Caco-2 (cell line): ENCODE results near the gene NRF1. TPM values are rescaled to one million over a fixed set of nuclear protein-coding genes. Genes with fewer than 3 reads are reported as not detected.

Experiments used
- BruUV-seq: library from RNA; stranded (reverse); fragments of 400-500 nt; replicated peaks from 2 replicates; lab custom pipeline; 2021; lab: Mats Ljungman, UMichigan
- CTCF ChIA-PET: fragments of 300-600 bp; sonication (Branson Sonifier 250); formaldehyde crosslinking; loops from one replicate; lab custom pipeline; 2022; ENCODE audit warnings: antibody characterized with exemption; lab: Charles Lee
- POLR2A ChIA-PET: fragments of 300-600 bp; sonication (Branson Sonifier 250); formaldehyde crosslinking; loops from one replicate; lab custom pipeline; 2022; ENCODE audit warnings: antibody characterized with exemption; lab: Charles Lee
- DNase-seq, 2 experiments: peaks; one replicate each; pipeline versions ENCODE4 v3.0.0 to v3.0.0-alpha.2; 2020 to 2022
- H3K27me3 ChIP-seq: replicated peaks from 2 replicates; pipeline ENCODE4 v1.6.0; 2011; ENCODE audit warnings: low read length; ENCODE audit not compliant: control insufficient read depth, insufficient read depth
- H3K36me3 ChIP-seq: 2 replicates; pipeline ENCODE4 v1.5.1; 2011; ENCODE audit warnings: low read length; ENCODE audit not compliant: control insufficient read depth, insufficient read depth
- H3K4me1 ChIP-seq: fragments of 250-450 bp; sonication (Bioruptor Pico); 2 replicates; pipeline ENCODE4 v1.5.1; 2020; ENCODE audit warnings: mild to moderate bottlenecking
- H3K4me3 ChIP-seq: 2 replicates; pipeline ENCODE4 v1.5.1; 2011; ENCODE audit warnings: low read depth, mild to moderate bottlenecking, control low read depth, low read length
- H3K9me3 ChIP-seq: fragments of 250-450 bp; sonication (Bioruptor Pico); 2 replicates; pipeline ENCODE4 v1.5.1; 2020; ENCODE audit warnings: mild to moderate bottlenecking, moderate library complexity
- H3K27ac Mint-ChIP-seq: one replicate; pipeline ENCODE4 v1.8.0; 2022; ENCODE audit warnings: mixed read lengths; ENCODE audit not compliant: unreplicated experiment
- H3K27me3 Mint-ChIP-seq: one replicate; pipeline ENCODE4 v1.8.0; 2022; ENCODE audit warnings: mixed read lengths; ENCODE audit not compliant: insufficient read depth, unreplicated experiment
- H3K36me3 Mint-ChIP-seq: one replicate; pipeline ENCODE4 v1.8.0; 2022; ENCODE audit warnings: mild to moderate bottlenecking, mixed read lengths; ENCODE audit not compliant: insufficient read depth, unreplicated experiment
- H3K4me1 Mint-ChIP-seq: one replicate; pipeline ENCODE4 v1.8.0; 2022; ENCODE audit warnings: low read depth, mixed read lengths; ENCODE audit not compliant: unreplicated experiment
- H3K4me3 Mint-ChIP-seq: one replicate; pipeline ENCODE4 v1.8.0; 2022; ENCODE audit warnings: mild to moderate bottlenecking, moderate library complexity, mixed read lengths; ENCODE audit not compliant: unreplicated experiment
- H3K9me3 Mint-ChIP-seq: one replicate; pipeline ENCODE4 v1.8.0; 2022; ENCODE audit warnings: mixed read lengths; ENCODE audit not compliant: unreplicated experiment
- intact Hi-C: fragments of 100-400 bp; cut with micrococcal nuclease; formaldehyde crosslinking; loops from one replicate; pipeline ENCODE4 v1.10.0; 2022; ENCODE audit not compliant: unreplicated experiment
- total RNA-seq: library from RNA; stranded (reverse); gene quantifications from 2 replicates; pipeline ENCODE4 v1.2.3, GENCODE V29; 2022
- TF ChIP-seq, protein P1 (sequence below), 2 experiments: fragments of 200-600 bp in 1 of 2; IDR thresholded peaks; 1 replicate in 1 of 2; 2 replicates in 1 of 2; pipeline versions ENCODE4 v1.5.1 to v1.8.0; 2011 to 2022; ENCODE audit warnings: antibody characterized with exemption in 1 of 2, control low read depth in 1 of 2, inconsistent platforms in 1 of 2, low read depth in 1 of 2, low read length in 1 of 2, mild to moderate bottlenecking in 1 of 2, moderate library complexity in 1 of 2; ENCODE audit not compliant: insufficient read depth in 1 of 2, severe bottlenecking in 1 of 2, unreplicated experiment in 1 of 2

NRF1 gene
- total RNA-seq, 1 experiment from 2014 or later, result 22.5 TPM

DNA sequence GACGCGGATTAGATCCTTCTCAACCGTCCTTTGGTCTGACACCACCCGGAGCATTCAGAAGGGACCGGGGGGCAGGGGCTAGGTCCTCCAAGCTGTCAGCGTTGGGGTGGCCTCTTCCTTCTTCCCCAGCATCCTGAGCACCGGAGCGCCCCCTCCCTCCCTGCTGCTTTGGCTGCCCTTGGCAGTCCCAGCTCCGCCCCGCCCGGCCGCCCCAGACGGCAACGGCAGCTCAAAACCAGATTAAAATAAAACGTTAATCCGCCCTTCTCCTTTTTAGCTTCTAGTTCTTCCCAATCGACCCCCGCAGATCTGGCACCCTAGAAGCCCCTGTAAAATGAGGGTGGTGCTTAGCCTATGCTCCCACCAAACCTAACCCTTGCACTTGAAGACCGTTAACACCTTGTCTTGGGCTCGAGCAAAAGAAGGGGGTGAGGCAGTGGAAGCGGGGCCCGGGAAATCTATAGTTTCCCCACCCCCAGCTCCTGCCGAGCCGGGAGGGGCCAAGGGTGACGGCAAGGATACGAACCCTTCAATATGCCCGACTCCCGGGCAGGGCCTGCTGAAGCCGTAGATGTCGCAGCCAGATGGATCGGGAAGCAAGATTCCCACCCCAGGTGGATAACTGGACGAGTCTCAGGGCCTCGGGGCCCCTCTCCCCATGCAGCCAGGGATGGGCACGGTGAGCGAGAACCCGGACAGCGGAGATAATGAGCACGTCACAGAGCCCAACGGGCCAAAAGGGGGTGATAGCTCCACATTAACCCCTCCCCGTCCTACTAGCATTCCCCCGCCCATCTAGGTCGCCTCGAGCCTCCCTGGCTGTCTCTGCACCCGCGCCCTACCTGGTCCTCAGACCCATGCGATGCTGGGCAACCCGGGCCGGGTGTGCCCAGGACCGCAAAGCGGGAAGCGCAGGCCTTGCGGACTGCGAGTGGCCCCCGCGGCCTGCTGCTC, 169.7 kb downstream of the NRF1 start:
- Mint-ChIP-seq H3K4me1 (peaks cover 6% of the 10 kb centered on the region), H3K27ac (peak overlapping the region; percentile 80), H3K4me3 (peak overlapping the region; percentile 81), H3K36me3 (peaks cover 8% of the 10 kb centered on the region), H3K27me3 (no peaks in the 10 kb centered on the region), H3K9me3 (no peaks in the 10 kb centered on the region)
- POLR2A ChIA-PET, result interaction anchor here (1.1 to 1.9 kb wide), 2 partner anchors 29 to 44 kb away, joined by 3 to 13 read pairs; no protein-coding TSS in a partner anchor
- BruUV-seq, result no TSS peak
- TF ChIP-seq, protein P1, sequence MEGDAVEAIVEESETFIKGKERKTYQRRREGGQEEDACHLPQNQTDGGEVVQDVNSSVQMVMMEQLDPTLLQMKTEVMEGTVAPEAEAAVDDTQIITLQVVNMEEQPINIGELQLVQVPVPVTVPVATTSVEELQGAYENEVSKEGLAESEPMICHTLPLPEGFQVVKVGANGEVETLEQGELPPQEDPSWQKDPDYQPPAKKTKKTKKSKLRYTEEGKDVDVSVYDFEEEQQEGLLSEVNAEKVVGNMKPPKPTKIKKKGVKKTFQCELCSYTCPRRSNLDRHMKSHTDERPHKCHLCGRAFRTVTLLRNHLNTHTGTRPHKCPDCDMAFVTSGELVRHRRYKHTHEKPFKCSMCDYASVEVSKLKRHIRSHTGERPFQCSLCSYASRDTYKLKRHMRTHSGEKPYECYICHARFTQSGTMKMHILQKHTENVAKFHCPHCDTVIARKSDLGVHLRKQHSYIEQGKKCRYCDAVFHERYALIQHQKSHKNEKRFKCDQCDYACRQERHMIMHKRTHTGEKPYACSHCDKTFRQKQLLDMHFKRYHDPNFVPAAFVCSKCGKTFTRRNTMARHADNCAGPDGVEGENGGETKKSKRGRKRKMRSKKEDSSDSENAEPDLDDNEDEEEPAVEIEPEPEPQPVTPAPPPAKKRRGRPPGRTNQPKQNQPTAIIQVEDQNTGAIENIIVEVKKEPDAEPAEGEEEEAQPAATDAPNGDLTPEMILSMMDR (IDR thresholded peaks at IDR 0.05; ENCODE audit: insufficient read depth in 1 of 2, low read depth in 1 of 2, low read length in 1 of 2, severe bottlenecking in 1 of 2, unreplicated experiment in 1 of 2), result no peak
- Histone ChIP-seq H3K4me1 (peaks cover 12% of the 10 kb centered on the region), H3K27me3 (no peaks in the 10 kb centered on the region), H3K36me3 (no peaks in the 10 kb centered on the region), H3K4me3 (peak overlapping the region; percentile 84), H3K9me3 (no peaks in the 10 kb centered on the region)
- CTCF ChIA-PET, result interaction anchor here (0.6 to 1.5 kb wide), 2 partner anchors 16 to 44 kb away, joined by 4 to 7 read pairs; no protein-coding TSS in a partner anchor
- intact Hi-C loops, result loop anchor here (1.0 to 5.0 kb wide), 2 partner anchors 44 to 231 kb away; no protein-coding TSS in a partner anchor
- peak; percentile 61 to 62 for DNase-seq

GRCh38 chr7:129781928-129782817, 170.7 kb downstream of the NRF1 start:
- Mint-ChIP-seq H3K9me3 (no peaks in the 10 kb centered on the region), H3K4me1 (peaks cover 6% of the 10 kb centered on the region), H3K4me3 (peak overlapping the region; percentile 81), H3K36me3 (peaks cover 11% of the 10 kb centered on the region), H3K27ac (no peak overlapping the region), H3K27me3 (no peaks in the 10 kb centered on the region)
- Histone ChIP-seq H3K9me3 (no peaks in the 10 kb centered on the region), H3K4me3 (no peak overlapping the region), H3K27me3 (no peaks in the 10 kb centered on the region), H3K4me1 (peaks cover 12% of the 10 kb centered on the region), H3K36me3 (no peaks in the 10 kb centered on the region)
- intact Hi-C loops, result loop anchor here (5.0 kb wide), 1 partner anchor 230 kb away; no protein-coding TSS in a partner anchor
- ChIA-PET CTCF (interaction anchor here (1.5 kb wide), 1 partner anchor 43 kb away, joined by 7 read pairs; no protein-coding TSS in a partner anchor), POLR2A (no interaction called here)
- BruUV-seq, result no TSS peak
- TF ChIP-seq, protein P1 (IDR thresholded peaks at IDR 0.05; ENCODE audit: insufficient read depth in 1 of 2, low read depth in 1 of 2, low read length in 1 of 2, severe bottlenecking in 1 of 2, unreplicated experiment in 1 of 2), result no peak
- DNase-seq, result no peak
